ENCODE measurements around the gene SORL1-AS1.
"Not testable (repeated sequence)": the region's sequence is repeated elsewhere in the genome, so short reads cannot be mapped to it uniquely, and the experiment has no call there.

SORL1-AS1 gene

DNA sequence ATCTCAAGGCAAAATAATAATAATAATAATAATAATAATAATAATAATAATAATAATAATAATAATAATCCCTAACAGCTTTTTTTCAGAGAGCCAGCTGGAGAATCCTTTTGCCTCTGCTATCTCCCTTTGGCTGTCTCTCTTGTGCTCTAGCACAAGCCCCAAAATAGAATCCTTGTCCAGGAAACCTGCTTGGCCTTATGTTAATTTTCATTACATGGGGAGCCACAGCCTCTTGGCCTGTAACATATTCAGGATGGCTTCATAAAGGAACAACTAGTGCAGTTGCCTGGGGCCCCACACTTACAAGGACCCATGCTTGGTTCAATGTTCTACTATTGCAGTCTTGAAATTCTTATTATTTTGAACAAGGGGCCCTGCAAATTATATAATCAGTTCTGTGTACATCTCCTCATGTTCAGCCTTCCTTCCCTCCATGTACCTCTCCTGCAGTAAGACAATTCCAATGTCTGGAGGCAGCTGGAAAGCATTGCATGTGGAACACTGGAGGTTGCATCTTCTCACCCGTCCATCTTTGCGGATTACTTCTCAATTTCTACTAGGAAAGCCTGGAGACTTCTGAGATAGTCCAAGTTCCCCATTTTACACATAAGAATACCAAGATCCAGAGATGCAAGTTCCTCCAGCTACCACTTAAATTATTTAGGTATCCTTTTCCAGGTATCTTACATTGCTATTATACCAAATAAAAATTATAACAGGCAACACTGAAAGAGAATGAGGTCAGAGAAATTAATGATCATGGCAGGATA is 38.4 kb downstream of the SORL1-AS1 start:
- TF ChIP-seq, protein P1, sequence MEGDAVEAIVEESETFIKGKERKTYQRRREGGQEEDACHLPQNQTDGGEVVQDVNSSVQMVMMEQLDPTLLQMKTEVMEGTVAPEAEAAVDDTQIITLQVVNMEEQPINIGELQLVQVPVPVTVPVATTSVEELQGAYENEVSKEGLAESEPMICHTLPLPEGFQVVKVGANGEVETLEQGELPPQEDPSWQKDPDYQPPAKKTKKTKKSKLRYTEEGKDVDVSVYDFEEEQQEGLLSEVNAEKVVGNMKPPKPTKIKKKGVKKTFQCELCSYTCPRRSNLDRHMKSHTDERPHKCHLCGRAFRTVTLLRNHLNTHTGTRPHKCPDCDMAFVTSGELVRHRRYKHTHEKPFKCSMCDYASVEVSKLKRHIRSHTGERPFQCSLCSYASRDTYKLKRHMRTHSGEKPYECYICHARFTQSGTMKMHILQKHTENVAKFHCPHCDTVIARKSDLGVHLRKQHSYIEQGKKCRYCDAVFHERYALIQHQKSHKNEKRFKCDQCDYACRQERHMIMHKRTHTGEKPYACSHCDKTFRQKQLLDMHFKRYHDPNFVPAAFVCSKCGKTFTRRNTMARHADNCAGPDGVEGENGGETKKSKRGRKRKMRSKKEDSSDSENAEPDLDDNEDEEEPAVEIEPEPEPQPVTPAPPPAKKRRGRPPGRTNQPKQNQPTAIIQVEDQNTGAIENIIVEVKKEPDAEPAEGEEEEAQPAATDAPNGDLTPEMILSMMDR (IDR thresholded peaks at IDR 0.05; ENCODE audit: insufficient read depth, low read length, severe bottlenecking), result no peak
- no peaks in the 10 kb centered on the region for H3K36me3 ChIP-seq (ENCODE audit: control insufficient read depth, insufficient read depth, low read length)
- FAIRE-seq (no peak), DNase-seq (ENCODE audit: low read depth) (no peak)
- no peak overlapping the region for H3K4me3 ChIP-seq (ENCODE audit: low read depth, low read length)
- no peaks in the 10 kb centered on the region for H3K27me3 ChIP-seq (ENCODE audit: control insufficient read depth, insufficient read depth, low read length)

- no peak for DNase-seq (ENCODE audit: low read depth)
- Histone ChIP-seq H3K4me3 (ENCODE audit: low read depth, low read length) (no peak overlapping the region), H3K36me3 (ENCODE audit: control insufficient read depth, insufficient read depth, low read length) (no peaks in the 10 kb centered on the region), H3K27me3 (ENCODE audit: control insufficient read depth, insufficient read depth, low read length) (no peaks in the 10 kb centered on the region)
- TF ChIP-seq, protein P1 (IDR thresholded peaks at IDR 0.05; ENCODE audit: insufficient read depth, low read length, severe bottlenecking), result no peak
- no peak for FAIRE-seq
These were observed 39.9 kb downstream of the SORL1-AS1 start for GRCh38 chr11:121412711-121413415.

- Histone ChIP-seq H3K4me3 (ENCODE audit: low read depth, low read length) (no peak overlapping the region), H3K36me3 (ENCODE audit: control insufficient read depth, insufficient read depth, low read length) (no peaks in the 10 kb centered on the region), H3K27me3 (ENCODE audit: control insufficient read depth, insufficient read depth, low read length) (no peaks in the 10 kb centered on the region)
- DNase-seq (ENCODE audit: low read depth) (no peak), FAIRE-seq (no peak)
- TF ChIP-seq, protein P1 (IDR thresholded peaks at IDR 0.05; ENCODE audit: insufficient read depth, low read length, severe bottlenecking), result no peak
These were observed 40.7 kb downstream of the SORL1-AS1 start for GRCh38 chr11:121412000-121412587.

- not testable (repeated sequence) for H3K4me3 ChIP-seq (ENCODE audit: low read depth, low read length); H3K36me3 ChIP-seq (ENCODE audit: control insufficient read depth, insufficient read depth, low read length); DNase-seq (ENCODE audit: low read depth); H3K27me3 ChIP-seq (ENCODE audit: control insufficient read depth, insufficient read depth, low read length); FAIRE-seq
These were observed 41.4 kb downstream of the SORL1-AS1 start for GRCh38 chr11:121411330-121411729.

- FAIRE-seq; DNase-seq (ENCODE audit: low read depth): not testable (repeated sequence)
These were observed 42.7 kb downstream of the SORL1-AS1 start for GRCh38 chr11:121410041-121410440.

DNA sequence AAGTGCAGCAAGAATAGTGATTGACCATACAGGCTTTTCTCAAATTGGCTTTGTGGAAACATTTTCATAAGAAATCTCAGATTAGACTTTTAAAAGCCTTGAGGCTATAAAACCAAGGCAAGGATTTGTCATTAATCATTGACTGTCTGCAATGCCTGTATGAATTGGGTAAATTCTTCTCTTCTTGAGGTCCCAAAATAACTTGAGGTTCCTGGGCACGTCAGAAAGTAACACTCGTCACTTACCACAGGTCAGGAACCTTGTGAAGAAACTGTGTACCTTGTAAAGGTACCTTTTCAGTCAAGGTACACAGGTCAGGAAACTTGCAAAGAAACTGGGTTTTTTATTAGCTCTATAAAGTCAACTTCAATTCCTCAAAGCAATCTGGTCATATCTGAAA is 43.9 kb downstream of the SORL1-AS1 start:
- Histone ChIP-seq H3K27me3 (ENCODE audit: control insufficient read depth, insufficient read depth, low read length) (no peaks in the 10 kb centered on the region), H3K4me3 (ENCODE audit: low read depth, low read length) (no peak overlapping the region), H3K36me3 (ENCODE audit: control insufficient read depth, insufficient read depth, low read length) (no peaks in the 10 kb centered on the region)
- FAIRE-seq, result no peak
- TF ChIP-seq, protein P1 (IDR thresholded peaks at IDR 0.05; ENCODE audit: insufficient read depth, low read length, severe bottlenecking), result no peak
- DNase-seq (ENCODE audit: low read depth), result no peak

More at GRCh38 chr11:121410041-121410440, 42.7 kb downstream of the SORL1-AS1 start:
- H3K36me3 ChIP-seq (ENCODE audit: control insufficient read depth, insufficient read depth, low read length); H3K27me3 ChIP-seq (ENCODE audit: control insufficient read depth, insufficient read depth, low read length); H3K4me3 ChIP-seq (ENCODE audit: low read depth, low read length): not testable (repeated sequence)
